Erythroblast (primary cell): ENCODE measurements around the gene ARL4D.
"Not testable (repeated sequence)": the region's sequence is repeated elsewhere in the genome, so short reads cannot be mapped to it uniquely, and the experiment has no call there.

Experiments
- DNase-seq, 2 experiments: peaks; one replicate each; lab custom pipeline; 2025; lab: John Stamatoyannopoulos, UW
- GATA1 ChIP-seq: IDR thresholded peaks from 2 replicates; pipeline ENCODE4 v1.6.1; 2011; ENCODE audit warnings: low read depth, mild to moderate bottlenecking, control low read depth, low read length, moderate library complexity
- POLR2A ChIP-seq: IDR thresholded peaks from 2 replicates; pipeline ENCODE4 v1.6.1; 2011; ENCODE audit warnings: mild to moderate bottlenecking, low read length

ARL4D gene

GRCh38 chr17:43392397-43392796, 6.4 kb upstream of the ARL4D start:
- no peak for DNase-seq
- no peak for TF ChIP-seq GATA1
- TF ChIP-seq POLR2A, result no peak

GRCh38 chr17:43393944-43394482, 4.8 kb upstream of the ARL4D start:
- DNase-seq, result peak; percentile 85 to 93
- TF ChIP-seq GATA1 (no peak), POLR2A (no peak)

DNA sequence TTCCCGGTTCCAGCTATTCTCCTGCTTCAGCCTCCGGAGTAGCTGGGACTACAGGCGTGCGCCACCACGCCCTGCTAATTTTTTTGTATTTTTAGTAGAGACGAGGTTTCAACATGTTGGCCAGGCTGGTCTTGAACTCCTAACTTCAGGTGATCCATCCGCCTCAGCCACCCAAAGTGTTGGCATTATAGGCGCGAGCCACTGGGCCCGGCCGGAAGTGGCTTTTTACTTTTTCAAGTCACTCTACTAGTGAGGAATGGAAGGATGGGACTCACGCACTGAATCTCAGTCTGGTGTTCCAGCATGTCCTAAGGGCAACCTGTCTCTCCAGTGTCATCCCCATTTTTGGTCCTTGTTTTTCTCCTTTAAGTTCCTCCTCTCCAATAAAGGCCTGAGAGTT, 4.1 kb upstream of the ARL4D start:
- not testable (repeated sequence) for DNase-seq

DNA sequence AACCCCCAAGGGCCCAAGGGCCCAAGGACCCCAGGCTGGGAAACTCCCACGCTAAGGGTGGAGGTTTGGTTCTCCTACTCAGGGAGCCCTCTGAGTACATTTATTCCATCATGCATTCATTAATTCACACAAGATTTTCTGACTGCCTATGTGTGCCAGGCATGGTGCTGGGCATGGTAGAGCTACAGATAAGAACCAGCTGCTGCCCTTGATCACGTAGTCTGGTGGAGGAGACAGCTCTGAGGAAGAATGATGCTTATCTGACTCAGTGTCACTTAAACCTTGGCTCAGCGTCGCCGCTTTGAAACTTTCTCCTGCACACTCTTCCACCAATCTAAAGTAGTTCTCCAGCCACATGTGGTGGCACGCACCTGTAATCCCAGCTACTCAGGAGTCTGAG, 3.6 kb upstream of the ARL4D start:
- no peak for DNase-seq
- TF ChIP-seq POLR2A (no peak), GATA1 (no peak)

DNA sequence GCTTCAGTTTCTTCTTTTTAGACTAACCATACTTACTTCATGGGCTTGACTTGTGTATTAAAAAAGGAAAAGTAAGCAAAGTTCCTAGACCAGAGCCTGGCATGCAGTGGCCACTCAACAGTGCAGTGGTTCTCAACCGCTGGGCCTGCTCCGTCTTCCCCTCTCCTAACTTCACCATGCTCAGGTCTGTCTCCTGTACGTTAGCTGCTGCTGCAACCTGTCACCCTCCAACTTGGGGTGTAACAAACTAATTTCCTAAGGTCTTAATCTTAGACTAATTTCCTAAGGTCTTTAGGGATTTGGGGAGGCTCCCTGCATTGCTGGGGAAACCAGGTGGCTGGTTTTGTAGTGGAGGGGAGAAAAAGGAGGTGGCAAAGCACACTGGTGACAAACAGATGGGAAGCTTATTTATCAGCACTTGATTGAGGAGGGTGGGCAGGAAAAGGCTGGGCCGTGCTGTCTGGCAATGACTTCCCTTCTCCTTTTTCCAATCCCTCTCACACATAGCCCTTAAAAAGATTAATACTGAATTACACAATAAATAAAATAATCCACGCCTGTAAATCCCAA, 2.2 kb upstream of the ARL4D start:
- DNase-seq, result no peak
- TF ChIP-seq POLR2A (no peak), GATA1 (no peak)

DNA sequence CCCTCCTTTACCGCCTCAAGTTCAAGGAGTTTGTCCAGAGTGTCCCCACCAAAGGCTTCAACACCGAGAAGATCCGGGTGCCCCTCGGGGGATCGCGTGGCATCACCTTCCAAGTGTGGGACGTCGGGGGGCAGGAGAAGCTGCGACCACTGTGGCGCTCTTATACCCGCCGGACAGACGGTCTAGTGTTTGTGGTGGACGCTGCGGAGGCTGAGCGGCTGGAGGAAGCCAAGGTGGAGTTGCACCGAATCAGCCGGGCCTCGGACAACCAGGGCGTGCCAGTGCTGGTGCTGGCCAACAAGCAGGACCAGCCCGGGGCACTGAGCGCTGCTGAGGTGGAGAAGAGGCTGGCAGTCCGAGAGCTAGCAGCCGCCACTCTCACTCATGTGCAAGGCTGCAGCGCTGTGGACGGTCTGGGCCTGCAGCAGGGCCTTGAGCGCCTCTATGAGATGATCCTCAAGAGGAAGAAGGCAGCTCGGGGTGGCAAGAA, 1.1 kb downstream of the ARL4D start:
- DNase-seq, result no peak
- no peak for TF ChIP-seq GATA1
- TF ChIP-seq POLR2A, result no peak

DNA sequence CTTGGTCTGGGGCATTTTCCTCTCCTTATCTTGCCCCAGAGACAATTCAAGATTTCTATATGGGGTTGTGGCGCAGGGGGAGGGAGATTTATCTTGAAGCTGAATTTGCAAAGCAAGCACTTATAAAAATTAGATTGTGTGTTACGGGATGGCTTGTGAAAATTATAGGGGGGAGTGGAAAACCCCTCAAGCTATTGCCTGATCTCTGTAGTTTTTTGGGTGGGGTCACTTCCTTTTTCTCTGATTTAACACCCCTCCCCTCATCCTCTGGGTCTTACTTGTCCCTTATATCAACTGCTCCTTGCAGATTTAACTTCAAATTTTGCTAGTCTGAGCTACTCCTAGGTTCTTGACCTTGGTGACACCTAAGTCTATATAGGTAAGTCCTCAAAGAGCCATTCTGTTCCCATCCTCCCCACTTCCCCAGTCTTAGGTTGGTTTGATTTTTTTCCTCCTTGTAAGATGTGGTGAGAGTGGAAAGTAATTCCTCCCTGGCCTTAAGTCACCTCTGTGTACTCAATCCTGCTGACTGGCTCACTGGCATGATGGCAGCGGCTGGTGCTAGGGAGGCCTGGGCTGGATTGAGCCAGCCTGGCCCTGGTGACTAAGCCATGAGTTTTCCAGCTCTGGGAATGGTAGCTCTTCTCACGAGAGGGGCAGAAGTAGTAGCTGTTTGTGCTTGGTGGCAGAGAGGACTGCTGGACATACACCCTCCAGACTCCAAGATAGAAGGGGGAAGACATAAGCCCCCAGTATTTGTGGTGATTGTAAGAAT, 2.3 kb downstream of the ARL4D start:
- DNase-seq, result no peak
- no peak for TF ChIP-seq POLR2A
- TF ChIP-seq GATA1, result no peak

DNA sequence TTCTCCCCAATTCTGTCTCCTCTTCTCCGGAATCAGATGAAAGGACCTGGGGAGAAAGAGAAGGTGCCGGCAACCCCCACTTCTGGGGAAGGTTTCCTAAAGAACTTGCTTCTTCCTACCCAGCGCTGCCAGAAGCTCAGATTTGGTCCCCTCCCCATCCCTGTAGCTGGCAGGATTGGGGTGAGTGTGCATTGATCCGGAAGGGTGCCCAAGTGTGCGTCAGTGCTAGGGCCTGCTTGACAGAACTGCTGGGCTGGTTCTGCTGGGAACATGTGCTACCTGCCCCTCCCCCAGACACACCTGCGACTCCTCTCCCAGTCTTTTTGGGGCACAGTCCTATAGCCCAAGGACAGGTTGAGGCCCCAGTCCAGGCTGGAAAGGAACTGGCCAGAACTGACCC, 3.3 kb downstream of the ARL4D start:
- TF ChIP-seq POLR2A, result no peak
- no peak for TF ChIP-seq GATA1
- no peak for DNase-seq

GRCh38 chr17:43402567-43402966, 3.8 kb downstream of the ARL4D start:
- no peak for DNase-seq
- TF ChIP-seq GATA1, result no peak
- TF ChIP-seq POLR2A, result no peak

GRCh38 chr17:43403846-43404245, 5.1 kb downstream of the ARL4D start:
- no peak for TF ChIP-seq POLR2A
- TF ChIP-seq GATA1, result no peak
- DNase-seq, result no peak

DNA sequence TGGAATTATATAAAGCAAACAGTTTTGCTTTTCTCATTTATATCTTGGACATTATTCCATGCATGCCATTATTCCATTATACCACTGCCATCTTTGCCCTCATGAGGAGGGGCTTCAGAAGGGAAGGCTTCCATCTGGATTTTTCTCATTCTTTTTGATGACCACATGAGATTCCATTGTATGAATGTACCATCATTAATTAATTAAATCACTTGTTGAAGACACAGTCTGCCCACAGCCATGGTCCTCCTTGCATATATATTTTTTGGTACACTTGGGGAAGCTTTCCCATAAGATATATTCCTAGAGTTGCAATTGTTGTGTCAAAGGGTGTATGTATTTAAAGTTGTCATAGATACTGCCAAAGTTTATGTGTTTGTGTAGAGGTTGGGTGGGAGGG, 7.1 kb downstream of the ARL4D start:
- DNase-seq, result no peak

DNA sequence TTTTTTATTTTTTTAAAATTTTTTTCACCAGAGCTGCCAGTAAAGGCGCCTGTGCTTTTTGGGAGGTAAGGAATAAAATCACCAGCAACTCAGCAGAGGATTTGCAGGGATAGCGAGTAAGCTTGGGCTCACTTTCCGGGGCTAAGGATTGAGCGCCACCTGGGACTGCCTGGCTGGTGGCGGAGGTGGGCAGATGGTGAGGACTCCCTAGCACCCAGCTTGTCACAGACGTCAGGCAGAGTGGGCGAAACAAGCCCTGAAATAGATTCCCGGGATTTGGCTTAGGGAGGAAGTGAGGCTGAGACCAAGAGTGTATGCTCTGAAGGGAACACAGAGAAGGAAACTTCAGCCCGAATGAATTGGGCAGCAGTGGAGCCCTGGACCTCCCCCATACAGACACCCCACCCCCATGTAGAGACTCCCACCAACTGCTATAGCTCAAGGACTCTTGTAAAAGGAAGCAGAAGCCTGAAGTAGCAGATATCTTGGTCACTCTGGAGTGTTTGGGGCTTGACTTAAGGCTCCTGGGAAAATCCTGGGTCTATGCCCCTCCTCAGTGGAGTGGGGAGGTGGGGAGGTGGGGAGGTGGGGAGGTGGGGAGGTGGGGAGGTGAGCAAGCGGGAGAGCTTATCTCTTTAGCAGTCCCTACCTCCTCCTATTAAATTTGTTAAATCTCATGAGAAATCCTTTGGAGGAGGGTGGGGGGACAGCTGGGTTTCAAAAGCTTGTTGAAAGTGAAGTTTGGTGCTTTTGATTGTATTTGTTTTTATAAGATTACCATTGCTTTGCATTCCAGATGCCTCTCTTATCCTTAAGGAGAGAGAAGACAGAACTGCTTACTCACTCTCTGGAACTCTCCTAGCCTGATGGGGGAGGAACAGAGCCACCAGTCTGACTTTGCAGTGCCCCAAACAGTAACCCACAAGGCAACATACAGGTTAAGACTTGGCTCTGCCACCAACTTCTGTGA, 8.2 kb downstream of the ARL4D start:
- DNase-seq, result no peak
- TF ChIP-seq GATA1 (no peak), POLR2A (no peak)

More for the DNA sequence above, 7.1 kb downstream of the ARL4D start:
- TF ChIP-seq GATA1, result no peak
- no peak for TF ChIP-seq POLR2A

DNA sequence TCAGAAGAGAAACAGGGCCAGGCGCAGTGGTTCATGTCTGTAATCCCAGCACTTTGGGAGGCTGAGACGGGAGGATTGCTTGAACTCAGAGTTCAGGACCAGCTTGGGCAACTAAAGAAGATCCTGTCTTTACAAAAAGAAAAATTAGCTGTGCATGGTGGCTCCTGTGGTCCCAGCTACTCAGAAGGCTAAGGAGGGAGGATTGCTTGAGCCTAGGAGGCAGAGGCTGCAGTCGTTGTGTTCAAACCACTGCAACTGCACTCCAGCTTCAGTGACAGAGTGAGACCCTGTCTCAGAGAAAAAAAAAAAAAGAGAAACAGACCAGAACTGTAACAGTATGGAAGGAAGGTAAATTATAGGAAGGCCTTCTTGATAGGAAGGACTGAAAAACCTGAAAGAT, 10.3 kb downstream of the ARL4D start:
- TF ChIP-seq POLR2A (no peak), GATA1 (no peak)
- DNase-seq, result no peak
